HL-60/S4 treated with phorbol 12-myristate 13-acetate at 8.2 ng/mL for 4 days and 3 days (cell line): ENCODE measurements around the gene CASZ1.

Experiments
- in situ Hi-C: fragments of 300-500 bp; cut with MboI; formaldehyde crosslinking; loops from 2 replicates; pipeline ENCODE4 v1.15.0; 2022; ENCODE audit warnings: low sequenced_read_pairs

Gene CASZ1

GRCh38 chr1:10675813-10676212 is 120.6 kb downstream of the CASZ1 start:
- in situ Hi-C loops: no loop called here

DNA sequence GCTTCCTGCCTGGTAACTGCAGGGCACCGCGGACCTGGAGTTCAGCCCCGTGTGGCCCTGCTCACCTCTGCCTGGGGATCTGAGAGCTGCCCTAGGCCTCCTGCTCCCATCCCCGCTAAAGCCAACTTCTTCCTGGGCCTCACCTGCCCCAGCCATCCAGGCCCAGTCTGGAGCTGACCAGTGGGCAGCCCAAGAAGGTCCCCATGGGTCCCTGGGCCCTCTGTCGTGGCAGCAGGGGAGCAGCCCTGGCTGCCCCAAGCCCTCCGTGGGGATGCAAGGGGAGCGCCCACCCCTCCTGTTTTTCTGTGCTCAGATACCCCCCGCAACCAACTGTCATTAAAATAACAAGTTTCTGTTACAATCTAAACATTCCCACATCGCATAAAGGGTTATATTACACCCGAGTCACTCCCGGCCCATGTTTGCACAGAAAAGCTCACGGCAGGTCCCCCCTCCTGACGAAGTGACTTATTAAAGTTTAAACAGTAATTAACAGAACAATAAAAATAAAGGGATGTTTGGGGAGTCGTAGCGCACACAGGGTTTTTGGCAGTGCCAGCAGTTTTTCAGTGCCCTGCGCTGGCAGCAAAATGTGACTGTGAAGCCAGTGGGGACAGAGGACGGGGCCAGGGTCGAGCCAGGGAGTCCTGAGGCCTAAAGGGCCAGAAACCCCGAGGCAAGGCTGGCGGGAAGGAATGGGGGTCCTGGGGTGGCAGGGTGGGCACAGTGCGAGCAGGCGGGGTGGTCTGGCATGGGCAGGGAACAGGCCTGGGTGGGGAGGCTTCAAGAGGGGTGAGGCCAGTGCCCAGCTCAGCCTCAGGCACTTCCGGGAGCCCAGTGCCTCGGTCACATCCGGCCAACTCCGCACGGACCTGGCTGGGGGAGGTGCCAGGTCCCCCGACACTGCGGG is 121.5 kb downstream of the CASZ1 start:
- in situ Hi-C loops: no loop called here

- in situ Hi-C loops: no loop called here
These were observed 122.2 kb downstream of the CASZ1 start for GRCh38 chr1:10674222-10674621.

- in situ Hi-C loops: no loop called here
These were observed 123.2 kb downstream of the CASZ1 start for GRCh38 chr1:10673109-10673711.

DNA sequence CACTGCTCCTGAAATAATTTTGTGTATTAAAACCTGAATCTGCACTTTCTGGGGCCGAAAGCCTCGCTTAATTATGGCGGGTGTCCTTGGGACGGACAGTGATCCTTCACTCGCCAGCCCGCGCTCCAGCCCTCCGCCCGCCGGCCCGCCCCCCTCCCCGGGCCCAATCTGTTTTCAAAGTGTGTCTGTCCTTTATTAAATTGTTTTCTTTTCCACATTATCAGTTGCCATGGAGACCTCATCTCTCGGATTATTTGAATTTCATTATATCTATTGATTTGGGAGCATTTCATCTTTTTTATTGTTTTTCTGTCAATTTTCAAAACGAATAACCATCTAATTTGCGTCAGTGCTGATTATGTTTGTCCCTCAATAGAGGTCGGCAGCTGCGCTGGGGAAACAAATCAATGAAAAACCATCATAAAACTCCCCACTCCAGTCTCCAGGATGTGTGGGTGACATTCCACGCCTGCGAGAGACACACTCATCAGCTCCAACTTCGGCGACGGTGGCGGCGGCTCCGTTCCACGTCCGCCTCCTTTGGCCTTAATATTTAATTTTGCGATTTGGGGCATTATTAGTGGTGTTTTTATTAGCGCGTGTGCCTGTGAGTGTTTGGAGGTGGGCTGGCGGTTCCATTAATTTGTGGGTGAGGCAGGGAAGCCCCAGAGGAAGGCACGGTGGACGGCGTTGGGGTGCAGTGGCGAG is 123.9 kb downstream of the CASZ1 start:
- in situ Hi-C loops: no loop called here

DNA sequence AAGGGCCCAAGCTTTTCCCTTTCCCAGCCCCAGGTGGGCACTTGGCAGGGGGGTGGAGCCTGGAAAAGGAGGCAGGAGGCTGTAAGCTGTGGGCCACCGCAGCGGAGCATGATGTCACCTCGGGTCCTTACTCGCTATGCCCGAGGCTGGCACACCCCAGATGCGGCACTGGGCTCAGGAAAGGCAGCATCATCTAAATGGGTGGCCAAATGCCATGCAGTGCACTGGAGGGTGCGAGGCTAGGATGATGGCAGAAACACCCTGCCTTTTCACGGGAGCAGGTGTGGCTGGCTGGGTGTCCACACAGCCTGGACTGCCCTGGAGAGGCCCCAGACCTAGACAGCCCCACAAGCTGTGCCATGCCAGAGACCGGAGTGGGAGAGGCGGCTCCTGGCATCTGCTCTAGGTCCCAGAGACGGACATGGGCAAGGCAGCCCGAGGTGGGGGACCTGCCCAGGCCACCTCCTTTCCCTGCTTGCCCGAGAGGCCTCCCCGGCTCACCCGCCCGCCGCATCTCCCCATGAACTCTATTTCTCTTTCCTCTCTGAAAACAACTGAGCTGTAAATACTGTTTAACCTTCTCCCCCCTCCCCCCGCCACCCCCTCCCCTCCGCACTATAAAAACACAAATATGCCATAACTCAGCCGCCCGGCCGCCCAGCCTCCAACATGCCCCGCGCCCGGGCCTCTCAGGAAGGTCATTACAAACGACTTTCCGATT is 124.7 kb downstream of the CASZ1 start:
- in situ Hi-C loops: no loop called here

DNA sequence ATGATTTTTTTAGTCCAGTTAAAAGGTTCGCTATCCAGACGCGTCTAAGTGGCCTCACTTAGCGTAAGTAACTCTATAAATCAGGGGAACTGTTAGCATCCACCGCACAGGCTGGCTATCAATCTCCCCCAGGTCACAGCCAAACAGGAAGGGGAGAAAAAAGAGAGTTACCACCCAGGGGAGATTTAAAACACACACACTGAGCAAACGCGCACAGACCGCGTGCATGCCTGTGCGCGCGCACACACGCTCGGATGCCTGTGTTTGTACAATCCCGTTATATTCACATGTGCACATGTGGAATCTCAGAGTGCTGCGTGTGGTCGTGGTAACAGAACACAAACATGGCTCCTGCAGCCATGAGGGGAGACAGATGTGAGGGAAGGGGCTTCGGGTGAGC is 125.4 kb downstream of the CASZ1 start:
- in situ Hi-C loops: no loop called here

- in situ Hi-C loops: no loop called here
These were observed 126.3 kb downstream of the CASZ1 start for GRCh38 chr1:10670190-10670589.

- in situ Hi-C loops: no loop called here
These were observed 126.9 kb downstream of the CASZ1 start for GRCh38 chr1:10669570-10669969.

- in situ Hi-C loops: no loop called here
These were observed 128.3 kb downstream of the CASZ1 start for GRCh38 chr1:10667861-10668761.

- in situ Hi-C loops: no loop called here
These were observed 130.3 kb downstream of the CASZ1 start for GRCh38 chr1:10665930-10666850.

- in situ Hi-C loops: no loop called here
These were observed 131.2 kb downstream of the CASZ1 start for GRCh38 chr1:10665226-10665625.

DNA sequence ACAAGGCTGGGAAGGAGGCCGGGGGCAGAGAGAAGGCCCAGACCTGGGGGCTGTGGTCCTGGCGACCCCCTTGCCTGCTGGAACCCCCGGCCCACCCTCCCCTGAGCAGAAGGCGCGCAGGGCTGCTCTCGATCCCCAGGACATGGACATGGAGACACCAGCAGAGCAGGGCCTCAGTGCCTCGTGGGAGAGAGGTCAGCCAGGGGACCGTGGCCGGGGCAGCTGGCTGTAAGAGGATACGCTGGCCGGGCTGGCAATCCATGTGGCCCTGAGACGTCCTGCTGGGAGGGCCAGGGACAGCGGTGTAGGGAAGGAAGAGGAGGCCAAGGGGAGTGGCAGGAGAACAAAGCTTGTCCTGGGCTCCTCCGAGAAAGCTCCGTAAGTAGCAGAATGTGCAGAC is 132.2 kb downstream of the CASZ1 start:
- in situ Hi-C loops: no loop called here

DNA sequence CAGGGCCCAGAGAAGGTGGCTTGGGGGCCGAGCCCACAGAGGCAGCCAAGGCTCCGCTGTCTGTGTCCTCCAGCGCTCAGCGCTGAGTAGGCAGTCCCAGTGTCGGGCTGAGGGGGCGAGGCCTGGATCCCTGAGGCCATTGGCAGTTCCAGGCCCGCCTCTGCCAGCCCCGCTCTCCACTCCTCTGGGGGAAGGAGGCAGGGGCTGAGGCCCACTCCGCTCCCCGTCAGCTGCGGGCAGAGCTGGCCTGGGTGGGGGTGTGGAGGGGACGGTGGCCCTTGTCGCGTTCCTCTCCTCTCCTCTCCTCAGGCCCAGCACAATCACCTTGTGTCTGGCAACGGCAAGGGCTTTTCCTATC is 132.8 kb downstream of the CASZ1 start:
- in situ Hi-C loops: no loop called here

DNA sequence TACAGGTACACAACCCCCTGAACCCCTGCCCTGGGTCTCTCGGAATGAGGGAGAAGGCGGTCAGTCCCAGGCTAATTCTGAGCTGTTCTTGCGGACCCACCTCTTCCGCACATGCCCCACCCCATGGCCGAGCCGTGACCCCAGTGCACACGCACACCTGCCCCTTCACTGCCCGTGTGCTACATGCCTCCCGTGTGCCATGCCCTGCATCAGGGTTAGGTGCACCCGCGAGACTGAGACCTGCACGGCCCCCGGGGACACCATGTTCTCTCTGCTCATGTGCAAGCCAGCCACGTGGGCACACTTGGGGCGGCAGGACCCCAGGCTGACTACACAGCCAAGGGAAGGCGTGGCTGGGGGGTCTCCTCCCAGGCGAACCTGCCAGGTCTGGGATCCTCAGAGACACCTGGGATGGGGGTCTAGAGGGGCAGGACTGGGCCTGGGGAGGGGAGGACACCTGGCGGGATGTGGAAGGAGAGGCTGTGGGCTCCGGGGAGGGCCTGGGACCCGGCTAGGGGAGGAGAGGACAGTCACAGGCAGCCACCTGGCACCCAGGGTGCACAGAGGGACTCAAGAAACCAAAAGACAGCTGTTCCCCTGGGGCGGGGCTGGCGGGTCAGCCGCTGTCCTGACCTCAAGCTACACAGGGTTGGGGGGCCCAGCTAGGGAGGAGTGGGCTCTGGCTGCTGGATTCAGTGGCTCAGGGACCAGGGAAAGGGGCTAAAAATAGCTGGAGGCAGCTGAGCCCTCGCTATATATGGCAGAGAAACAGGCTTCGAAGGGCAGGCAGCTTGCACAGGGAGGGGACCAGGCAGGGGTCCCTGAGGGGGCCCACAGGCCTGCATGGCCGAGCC is 133.4 kb downstream of the CASZ1 start:
- in situ Hi-C loops: no loop called here

DNA sequence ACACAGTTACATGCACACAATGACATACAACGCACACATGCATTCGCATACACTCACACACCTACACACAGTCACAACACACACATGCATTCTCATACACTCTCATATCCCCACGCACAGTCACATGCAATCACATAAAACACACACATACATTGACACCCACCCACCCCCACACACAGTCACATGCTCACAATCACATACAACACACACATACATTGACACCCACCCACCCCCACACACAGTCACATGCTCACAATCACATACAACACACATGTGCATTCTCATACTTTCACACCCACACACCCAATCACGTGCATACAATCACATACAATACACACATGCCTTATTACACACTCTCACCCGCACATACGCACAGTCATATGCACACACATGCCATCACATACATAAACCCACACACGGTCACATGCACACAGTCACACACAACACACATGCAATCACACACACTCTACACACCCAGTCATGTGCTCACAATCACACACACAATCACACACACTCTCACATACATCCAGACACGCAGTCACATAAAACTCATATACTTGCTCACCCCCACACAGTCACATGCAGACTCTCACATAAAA is 134.3 kb downstream of the CASZ1 start:
- in situ Hi-C loops: no loop called here

DNA sequence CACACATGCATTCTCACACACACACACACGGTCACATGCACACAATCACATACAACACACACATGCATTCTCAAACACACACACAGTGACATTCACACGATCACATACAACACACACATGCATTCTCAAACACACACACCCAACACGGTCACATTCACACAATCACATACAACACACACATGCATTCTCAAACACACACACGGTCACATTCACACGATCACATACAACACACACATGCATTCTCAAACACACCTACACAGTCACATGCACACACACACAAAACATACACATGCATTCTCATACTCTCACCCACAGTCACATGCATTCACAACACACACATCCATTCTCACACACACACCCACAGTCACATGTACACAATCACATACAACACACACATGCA is 135.0 kb downstream of the CASZ1 start:
- in situ Hi-C loops: no loop called here
